Esophagus squamous epithelium (tissue), 4 donors: ENCODE measurements around the gene TSEN15.

Experiments
- POLR2A ChIP-seq, 4 donors: fragments of 450-650 bp; IDR thresholded peaks; one replicate each; pipeline ENCODE4 v1.6.1; 2017; ENCODE audit warnings: antibody characterized with exemption in 4 of 4, mild to moderate bottlenecking in 4 of 4, moderate library complexity in 3 of 4
- TF ChIP-seq, protein P1 (sequence below), 6 experiments: fragments of 450-650 bp in 4 of 6; fragments of 200-600 bp in 2 of 6; sonication (generic) in 2 of 6; IDR thresholded peaks; one replicate each; pipeline ENCODE4 v1.5.1; 2016 to 2019; ENCODE audit warnings: antibody characterized with exemption in 6 of 6, mild to moderate bottlenecking in 4 of 6, moderate library complexity in 4 of 6

GRCh38 chr1:184019069-184019468 lies 32.5 kb upstream of the TSEN15 start:
- TF ChIP-seq, protein P1, sequence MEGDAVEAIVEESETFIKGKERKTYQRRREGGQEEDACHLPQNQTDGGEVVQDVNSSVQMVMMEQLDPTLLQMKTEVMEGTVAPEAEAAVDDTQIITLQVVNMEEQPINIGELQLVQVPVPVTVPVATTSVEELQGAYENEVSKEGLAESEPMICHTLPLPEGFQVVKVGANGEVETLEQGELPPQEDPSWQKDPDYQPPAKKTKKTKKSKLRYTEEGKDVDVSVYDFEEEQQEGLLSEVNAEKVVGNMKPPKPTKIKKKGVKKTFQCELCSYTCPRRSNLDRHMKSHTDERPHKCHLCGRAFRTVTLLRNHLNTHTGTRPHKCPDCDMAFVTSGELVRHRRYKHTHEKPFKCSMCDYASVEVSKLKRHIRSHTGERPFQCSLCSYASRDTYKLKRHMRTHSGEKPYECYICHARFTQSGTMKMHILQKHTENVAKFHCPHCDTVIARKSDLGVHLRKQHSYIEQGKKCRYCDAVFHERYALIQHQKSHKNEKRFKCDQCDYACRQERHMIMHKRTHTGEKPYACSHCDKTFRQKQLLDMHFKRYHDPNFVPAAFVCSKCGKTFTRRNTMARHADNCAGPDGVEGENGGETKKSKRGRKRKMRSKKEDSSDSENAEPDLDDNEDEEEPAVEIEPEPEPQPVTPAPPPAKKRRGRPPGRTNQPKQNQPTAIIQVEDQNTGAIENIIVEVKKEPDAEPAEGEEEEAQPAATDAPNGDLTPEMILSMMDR (IDR thresholded peaks at IDR 0.05): no peak
- no peak for TF ChIP-seq POLR2A (IDR thresholded peaks at IDR 0.05)
